H9 (cell line): ENCODE measurements around the gene PRDX1. TPM values are rescaled to one million over a fixed set of nuclear protein-coding genes. Genes with fewer than 3 reads are reported as not detected.

Experiments used
- DNase-seq: peaks from one replicate; pipeline ENCODE4 v3.0.0-alpha.2; 2017
- H2AFZ ChIP-seq: one replicate; pipeline ENCODE4 v1.6.1; 2013; ENCODE audit warnings: mild to moderate bottlenecking, low read length, control low read depth, moderate library complexity
- H2AK5ac ChIP-seq: 2 replicates; pipeline ENCODE4 v1.6.1; 2013; ENCODE audit warnings: low read length, control low read depth, mixed read lengths; ENCODE audit not compliant: insufficient read length
- H2BK120ac ChIP-seq: one replicate; pipeline ENCODE4 v1.6.1; 2013; ENCODE audit warnings: low read depth, mild to moderate bottlenecking, low read length, control low read depth, inconsistent platforms; ENCODE audit not compliant: poor library complexity, severe bottlenecking
- H2BK12ac ChIP-seq: 2 replicates; pipeline ENCODE4 v1.6.1; 2013; ENCODE audit warnings: low read length, control low read depth, mixed read lengths, low read depth; ENCODE audit not compliant: insufficient read length
- H2BK15ac ChIP-seq: 2 replicates; pipeline ENCODE4 v1.6.1; 2013; ENCODE audit warnings: low read depth, low read length, control low read depth
- H2BK20ac ChIP-seq: one replicate; pipeline ENCODE4 v1.6.1; 2013; ENCODE audit warnings: low read depth, mild to moderate bottlenecking, low read length, control low read depth, inconsistent platforms; ENCODE audit not compliant: poor library complexity, severe bottlenecking
- H2BK5ac ChIP-seq: 2 replicates; pipeline ENCODE4 v1.6.1; 2013; ENCODE audit warnings: low read length, control low read depth, mixed read lengths; ENCODE audit not compliant: insufficient read length
- H3K14ac ChIP-seq: 2 replicates; pipeline ENCODE4 v1.6.1; 2013; ENCODE audit warnings: low read length, control low read depth; ENCODE audit not compliant: insufficient read depth
- H3K18ac ChIP-seq: 2 replicates; pipeline ENCODE4 v1.6.1; 2013; ENCODE audit warnings: low read depth, mild to moderate bottlenecking, mixed read lengths, low read length, control low read depth; ENCODE audit not compliant: insufficient read length
- H3K23ac ChIP-seq: 2 replicates; pipeline ENCODE4 v1.6.1; 2013; ENCODE audit warnings: low read length, control low read depth, mixed read lengths, low read depth; ENCODE audit not compliant: insufficient read length
- H3K23me2 ChIP-seq: 2 replicates; pipeline ENCODE4 v1.6.1; 2013; ENCODE audit warnings: low read depth, mild to moderate bottlenecking, mixed read lengths, low read length, control low read depth; ENCODE audit not compliant: insufficient read length, poor library complexity, severe bottlenecking
- H3K27ac ChIP-seq: 2 replicates; pipeline ENCODE4 v1.5.1; 2013; ENCODE audit warnings: low read length, control low read depth, mixed read lengths, low read depth; ENCODE audit not compliant: insufficient read length
- H3K27me3 ChIP-seq: 2 replicates; pipeline ENCODE4 v1.6.1; 2013; ENCODE audit warnings: low read length, control low read depth, inconsistent platforms; ENCODE audit not compliant: insufficient read depth
- H3K4ac ChIP-seq: 2 replicates; pipeline ENCODE4 v1.6.1; 2013; ENCODE audit warnings: low read depth, mild to moderate bottlenecking, control low read depth, inconsistent platforms, low read length, moderate library complexity
- H3K4me1 ChIP-seq: 2 replicates; pipeline ENCODE4 v1.6.1; 2013; ENCODE audit warnings: low read length, control low read depth, inconsistent platforms; ENCODE audit not compliant: insufficient read depth
- H3K4me2 ChIP-seq: 2 replicates; pipeline ENCODE4 v1.6.1; 2013; ENCODE audit warnings: low read length, control low read depth, mixed read lengths; ENCODE audit not compliant: insufficient read length, insufficient read depth
- H3K56ac ChIP-seq: 2 replicates; pipeline ENCODE4 v1.6.1; 2013; ENCODE audit warnings: low read depth, mild to moderate bottlenecking, mixed read lengths, low read length, control low read depth; ENCODE audit not compliant: insufficient read length
- H3K79me1 ChIP-seq: 2 replicates; pipeline ENCODE4 v1.6.1; 2013; ENCODE audit warnings: low read depth, mild to moderate bottlenecking, moderate library complexity, low read length, control low read depth, inconsistent platforms; ENCODE audit not compliant: insufficient read depth, poor library complexity, severe bottlenecking
- H3K79me2 ChIP-seq: 2 replicates; pipeline ENCODE4 v1.6.1; 2013; ENCODE audit warnings: low read length, control low read depth, inconsistent platforms; ENCODE audit not compliant: insufficient read depth
- H3K9ac ChIP-seq: 2 replicates; pipeline ENCODE4 v1.6.1; 2013; ENCODE audit warnings: low read length, control low read depth, mixed read lengths; ENCODE audit not compliant: insufficient read length; ENCODE audit errors: extremely low read depth
- H3K9me3 ChIP-seq: one replicate; pipeline ENCODE4 v1.6.1; 2013; ENCODE audit warnings: low read depth, low read length, inconsistent platforms; ENCODE audit not compliant: control insufficient read depth
- H3T11ph ChIP-seq: one replicate; pipeline ENCODE4 v1.6.1; 2013; ENCODE audit warnings: mild to moderate bottlenecking, low read length, control low read depth, inconsistent platforms
- H4K20me1 ChIP-seq: one replicate; pipeline ENCODE4 v1.6.1; 2013; ENCODE audit not compliant: control insufficient read depth, insufficient read length, insufficient read depth
- H4K5ac ChIP-seq: 2 replicates; pipeline ENCODE4 v1.6.1; 2013; ENCODE audit warnings: low read depth, mild to moderate bottlenecking, mixed read lengths, low read length, control low read depth; ENCODE audit not compliant: insufficient read length
- H4K8ac ChIP-seq: replicated peaks from 2 replicates; pipeline ENCODE4 v1.6.1; 2013; ENCODE audit warnings: low read length, control low read depth, mixed read lengths, low read depth; ENCODE audit not compliant: insufficient read length
- H4K91ac ChIP-seq: 2 replicates; pipeline ENCODE4 v1.6.1; 2013; ENCODE audit warnings: low read depth, mild to moderate bottlenecking, moderate library complexity, mixed read lengths, low read length, control low read depth; ENCODE audit not compliant: insufficient read length
- H3K27ac Mint-ChIP-seq, 3 experiments: 2 replicates in 2 of 3; 3 replicates in 1 of 3; pipeline ENCODE4 v1.8.0; 2020 to 2021; ENCODE audit warnings: mixed read lengths in 3 of 3, mild to moderate bottlenecking in 1 of 3, moderate library complexity in 1 of 3
- H3K27me3 Mint-ChIP-seq: 2 replicates; pipeline ENCODE4 v1.8.0; 2021; ENCODE audit warnings: low read depth, mild to moderate bottlenecking, moderate library complexity, mixed read lengths
- H3K36me3 Mint-ChIP-seq, 3 experiments: 2 replicates in 2 of 3; 3 replicates in 1 of 3; pipeline ENCODE4 v1.8.0; 2020 to 2021; ENCODE audit warnings: low read depth in 3 of 3, mixed read lengths in 3 of 3; ENCODE audit not compliant: insufficient read depth in 1 of 3
- H3K4me1 Mint-ChIP-seq, 2 experiments: 2 replicates each; pipeline ENCODE4 v1.8.0; 2020; ENCODE audit warnings: mixed read lengths in 2 of 2
- H3K4me3 Mint-ChIP-seq, 2 experiments: 2 replicates in 1 of 2; 3 replicates in 1 of 2; pipeline ENCODE4 v1.8.0; 2020 to 2021; ENCODE audit warnings: mild to moderate bottlenecking in 2 of 2, mixed read lengths in 2 of 2, moderate library complexity in 1 of 2
- H3K9me3 Mint-ChIP-seq, 2 experiments: 2 replicates in 1 of 2; 3 replicates in 1 of 2; pipeline ENCODE4 v1.8.0; 2020; ENCODE audit warnings: mild to moderate bottlenecking in 2 of 2, mixed read lengths in 2 of 2, moderate library complexity in 1 of 2
- WGBS: extraction: QIAGEN DNeasy Blood & Tissue Kit; methylation state at CpG from one replicate; pipeline ENCODE4 v1.1.7; 2013; ENCODE audit warnings: missing lambda C conversion rate, low lambda C conversion rate, mixed read lengths; ENCODE audit not compliant: insufficient read length; ENCODE audit errors: extremely low coverage; 5-methylcytosine and 5-hydroxymethylcytosine counted together
- total RNA-seq: library from RNA; stranded (reverse); gene quantifications from 2 replicates; pipeline ENCODE4 v1.2.1, GENCODE V29; 2021
- TF ChIP-seq, protein P1 (sequence below): fragments of 200-600 bp; sonication (generic); conservative IDR thresholded peaks from 3 replicates; pipeline ENCODE4 v1.8.0; 2021; ENCODE audit warnings: antibody characterized with exemption, mild to moderate bottlenecking

The PRDX1 gene
- total RNA-seq, 1 experiment from 2014 or later: 1,003 TPM

DNA sequence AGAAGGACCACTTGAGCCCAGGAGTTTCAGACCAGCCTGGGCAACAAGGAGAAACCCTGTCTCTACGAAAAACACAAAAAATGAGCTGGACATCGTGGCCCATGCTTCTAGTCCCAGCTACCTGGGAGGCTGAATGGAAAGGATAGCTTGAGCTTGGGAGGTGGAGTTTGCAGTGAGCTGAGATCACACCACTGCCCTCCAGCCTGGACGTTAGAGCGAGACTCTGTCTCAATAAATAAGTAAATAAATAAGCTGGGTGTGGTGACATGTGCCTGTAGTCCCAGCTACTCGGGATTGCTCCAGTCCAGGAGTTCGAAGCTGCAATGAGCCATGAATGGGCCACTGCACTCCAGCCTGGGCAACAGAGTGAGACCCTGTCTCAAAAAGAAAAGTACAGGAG lies 32.5 kb upstream of the PRDX1 start:
- H2BK120ac ChIP-seq: no peak overlapping the region
- H3K27ac Mint-ChIP-seq: no peak overlapping the region
- H3K9me3 Mint-ChIP-seq: no peaks in the 10 kb centered on the region

More for the DNA sequence above, 32.5 kb upstream of the PRDX1 start:
- no peak overlapping the region for H3K9ac ChIP-seq
- H3K4ac ChIP-seq: no peak overlapping the region
- H3K18ac ChIP-seq: no peak overlapping the region
- no peaks in the 10 kb centered on the region for H3K27me3 Mint-ChIP-seq
- H2AFZ ChIP-seq: no peak overlapping the region
- no peak overlapping the region for H3K4me2 ChIP-seq
- H3K79me2 ChIP-seq: peaks cover 12% of the 10 kb centered on the region; the same call in 1 of the 2 replicates
- H3T11ph ChIP-seq: no peak overlapping the region
- peaks cover 3% of the 10 kb centered on the region for H3K4me1 ChIP-seq
- H3K9me3 ChIP-seq: no peaks in the 10 kb centered on the region
- H3K36me3 Mint-ChIP-seq: peaks cover 15 to 48% (median 44%) of the 10 kb centered on the region in 3 experiments
- peaks cover 2% of the 10 kb centered on the region for H4K20me1 ChIP-seq
- no peak overlapping the region for H2BK20ac ChIP-seq
- no peak overlapping the region for H3K27ac ChIP-seq
- no peak overlapping the region for H2BK12ac ChIP-seq
- peaks cover 18 to 19% of the 10 kb centered on the region in 2 experiments for H3K4me1 Mint-ChIP-seq
- H3K56ac ChIP-seq: no peak overlapping the region
- no peak overlapping the region for H4K8ac ChIP-seq
- no peak overlapping the region for H2BK5ac ChIP-seq
- peaks cover 4% of the 10 kb centered on the region for H3K79me1 ChIP-seq
- no peak for DNase-seq
- peaks cover 7% of the 10 kb centered on the region for H3K23me2 ChIP-seq
- H4K5ac ChIP-seq: no peak overlapping the region
- H4K91ac ChIP-seq: no peak overlapping the region
- no peak overlapping the region for H3K23ac ChIP-seq
- no peak overlapping the region for H3K4me3 Mint-ChIP-seq
- H3K14ac ChIP-seq: no peak overlapping the region
- no CpG with 5 or more reads among the region's 6 CpGs for WGBS
- H2AK5ac ChIP-seq: no peak overlapping the region
- no peaks in the 10 kb centered on the region for H3K27me3 ChIP-seq
- TF ChIP-seq, protein P1, sequence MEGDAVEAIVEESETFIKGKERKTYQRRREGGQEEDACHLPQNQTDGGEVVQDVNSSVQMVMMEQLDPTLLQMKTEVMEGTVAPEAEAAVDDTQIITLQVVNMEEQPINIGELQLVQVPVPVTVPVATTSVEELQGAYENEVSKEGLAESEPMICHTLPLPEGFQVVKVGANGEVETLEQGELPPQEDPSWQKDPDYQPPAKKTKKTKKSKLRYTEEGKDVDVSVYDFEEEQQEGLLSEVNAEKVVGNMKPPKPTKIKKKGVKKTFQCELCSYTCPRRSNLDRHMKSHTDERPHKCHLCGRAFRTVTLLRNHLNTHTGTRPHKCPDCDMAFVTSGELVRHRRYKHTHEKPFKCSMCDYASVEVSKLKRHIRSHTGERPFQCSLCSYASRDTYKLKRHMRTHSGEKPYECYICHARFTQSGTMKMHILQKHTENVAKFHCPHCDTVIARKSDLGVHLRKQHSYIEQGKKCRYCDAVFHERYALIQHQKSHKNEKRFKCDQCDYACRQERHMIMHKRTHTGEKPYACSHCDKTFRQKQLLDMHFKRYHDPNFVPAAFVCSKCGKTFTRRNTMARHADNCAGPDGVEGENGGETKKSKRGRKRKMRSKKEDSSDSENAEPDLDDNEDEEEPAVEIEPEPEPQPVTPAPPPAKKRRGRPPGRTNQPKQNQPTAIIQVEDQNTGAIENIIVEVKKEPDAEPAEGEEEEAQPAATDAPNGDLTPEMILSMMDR: no peak
- H2BK15ac ChIP-seq: no peak overlapping the region
